ENCODE data around the gene AFAP1. TPM values are rescaled to one million over a fixed set of nuclear protein-coding genes. Genes with fewer than 3 reads are reported as not detected.

AFAP1 gene
- total RNA-seq, 1 donor from 2014 or later = 6.7 TPM

DNA sequence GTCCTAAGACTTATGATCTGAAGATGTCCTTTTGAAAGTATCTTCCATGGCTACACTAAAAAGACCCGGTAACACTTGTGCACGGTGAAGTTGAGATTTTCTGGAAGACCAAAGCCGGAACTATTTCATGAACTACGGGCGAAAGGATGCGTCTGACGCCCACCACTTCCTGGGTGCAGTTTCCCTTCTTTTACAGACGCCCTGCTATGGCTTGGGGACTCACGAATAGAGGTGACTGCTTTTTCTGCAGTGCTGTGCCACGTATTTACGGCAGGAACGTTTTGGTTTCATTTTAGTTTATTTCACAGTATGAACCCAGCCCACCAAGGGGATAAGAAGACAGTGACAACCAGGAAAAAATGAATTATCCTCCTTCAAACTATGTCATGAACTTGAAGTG lies 180.4 kb downstream of the AFAP1 start:
- H3K27me3 Mint-ChIP-seq (ENCODE audit: insufficient read depth, low read depth) = peaks cover 18% of the 10 kb centered on the region
- Histone ChIP-seq H3K27ac (no peak overlapping the region), H3K36me3 (no peaks in the 10 kb centered on the region), H2AFZ (replicated peaks) (no peak overlapping the region), H3K9me3 (ENCODE audit: low read depth) (no peaks in the 10 kb centered on the region), H3F3A (ENCODE audit: low read depth) (peaks cover 12% of the 10 kb centered on the region), H4K20me1 (ENCODE audit: low read depth) (peaks cover 20% of the 10 kb centered on the region), H3K27me3 (no peaks in the 10 kb centered on the region), H3K9ac (no peak overlapping the region), H3K4me1 (peaks cover 16% of the 10 kb centered on the region), H3K4me2 (no peak overlapping the region), H3K79me2 (ENCODE audit: low read depth) (no peaks in the 10 kb centered on the region), H3K4me3 (no peak overlapping the region)
- no peak overlapping the region for H3K4me3 Mint-ChIP-seq
- peaks cover 4% of the 10 kb centered on the region for H3K9me3 Mint-ChIP-seq
- no peak overlapping the region for H3K27ac Mint-ChIP-seq
- peaks cover 40% of the 10 kb centered on the region for H3K4me1 Mint-ChIP-seq
- TF ChIP-seq, protein P1, sequence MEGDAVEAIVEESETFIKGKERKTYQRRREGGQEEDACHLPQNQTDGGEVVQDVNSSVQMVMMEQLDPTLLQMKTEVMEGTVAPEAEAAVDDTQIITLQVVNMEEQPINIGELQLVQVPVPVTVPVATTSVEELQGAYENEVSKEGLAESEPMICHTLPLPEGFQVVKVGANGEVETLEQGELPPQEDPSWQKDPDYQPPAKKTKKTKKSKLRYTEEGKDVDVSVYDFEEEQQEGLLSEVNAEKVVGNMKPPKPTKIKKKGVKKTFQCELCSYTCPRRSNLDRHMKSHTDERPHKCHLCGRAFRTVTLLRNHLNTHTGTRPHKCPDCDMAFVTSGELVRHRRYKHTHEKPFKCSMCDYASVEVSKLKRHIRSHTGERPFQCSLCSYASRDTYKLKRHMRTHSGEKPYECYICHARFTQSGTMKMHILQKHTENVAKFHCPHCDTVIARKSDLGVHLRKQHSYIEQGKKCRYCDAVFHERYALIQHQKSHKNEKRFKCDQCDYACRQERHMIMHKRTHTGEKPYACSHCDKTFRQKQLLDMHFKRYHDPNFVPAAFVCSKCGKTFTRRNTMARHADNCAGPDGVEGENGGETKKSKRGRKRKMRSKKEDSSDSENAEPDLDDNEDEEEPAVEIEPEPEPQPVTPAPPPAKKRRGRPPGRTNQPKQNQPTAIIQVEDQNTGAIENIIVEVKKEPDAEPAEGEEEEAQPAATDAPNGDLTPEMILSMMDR (IDR thresholded peaks at IDR 0.05) = no peak
- TF ChIP-seq EZH2phosphoT487 (IDR thresholded peaks at IDR 0.05) (no peak), EZH2 (IDR thresholded peaks at IDR 0.05) (no peak)
- no peaks in the 10 kb centered on the region for H3K36me3 Mint-ChIP-seq
- no peak for DNase-seq (ENCODE audit: low spot score)

DNA sequence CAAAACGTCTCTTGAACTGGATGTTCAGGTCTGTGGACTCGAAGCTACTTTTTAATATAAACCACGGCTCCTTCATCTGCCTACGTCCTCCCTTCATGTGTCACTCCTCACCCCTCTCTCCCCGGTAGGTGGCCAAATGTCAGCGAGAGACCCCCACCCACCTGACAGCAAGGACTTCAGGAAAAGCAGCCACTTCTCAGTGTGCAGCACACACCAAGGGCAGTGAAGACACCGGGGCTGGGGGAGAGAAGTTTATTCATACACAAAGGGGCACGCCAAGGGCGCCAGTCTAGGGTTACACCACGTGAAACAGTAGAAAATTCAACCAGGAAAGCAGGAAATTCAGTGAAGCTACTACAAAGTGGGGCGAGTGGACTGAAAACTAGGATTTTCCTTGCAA lies 181.2 kb downstream of the AFAP1 start:
- TF ChIP-seq, protein P1 (IDR thresholded peaks at IDR 0.05) = no peak
- TF ChIP-seq EZH2 (IDR thresholded peaks at IDR 0.05) = no peak
- TF ChIP-seq EZH2phosphoT487 (IDR thresholded peaks at IDR 0.05) = no peak
- Histone ChIP-seq H3K9ac (no peak overlapping the region), H3K27ac (no peak overlapping the region), H3K36me3 (no peaks in the 10 kb centered on the region), H2AFZ (replicated peaks) (no peak overlapping the region), H3K4me3 (no peak overlapping the region), H4K20me1 (ENCODE audit: low read depth) (peaks cover 16% of the 10 kb centered on the region), H3F3A (ENCODE audit: low read depth) (peaks cover 12% of the 10 kb centered on the region), H3K4me1 (peaks cover 16% of the 10 kb centered on the region), H3K79me2 (ENCODE audit: low read depth) (no peaks in the 10 kb centered on the region), H3K4me2 (peak overlapping the region; percentile 4), H3K27me3 (no peaks in the 10 kb centered on the region), H3K9me3 (ENCODE audit: low read depth) (no peaks in the 10 kb centered on the region)
- Mint-ChIP-seq H3K9me3 (peaks cover 4% of the 10 kb centered on the region), H3K27me3 (ENCODE audit: insufficient read depth, low read depth) (peaks cover 22% of the 10 kb centered on the region), H3K4me1 (peaks cover 41% of the 10 kb centered on the region), H3K36me3 (no peaks in the 10 kb centered on the region), H3K27ac (peak overlapping the region; percentile 74), H3K4me3 (no peak overlapping the region)
- DNase-seq (ENCODE audit: low spot score) = no peak

DNA sequence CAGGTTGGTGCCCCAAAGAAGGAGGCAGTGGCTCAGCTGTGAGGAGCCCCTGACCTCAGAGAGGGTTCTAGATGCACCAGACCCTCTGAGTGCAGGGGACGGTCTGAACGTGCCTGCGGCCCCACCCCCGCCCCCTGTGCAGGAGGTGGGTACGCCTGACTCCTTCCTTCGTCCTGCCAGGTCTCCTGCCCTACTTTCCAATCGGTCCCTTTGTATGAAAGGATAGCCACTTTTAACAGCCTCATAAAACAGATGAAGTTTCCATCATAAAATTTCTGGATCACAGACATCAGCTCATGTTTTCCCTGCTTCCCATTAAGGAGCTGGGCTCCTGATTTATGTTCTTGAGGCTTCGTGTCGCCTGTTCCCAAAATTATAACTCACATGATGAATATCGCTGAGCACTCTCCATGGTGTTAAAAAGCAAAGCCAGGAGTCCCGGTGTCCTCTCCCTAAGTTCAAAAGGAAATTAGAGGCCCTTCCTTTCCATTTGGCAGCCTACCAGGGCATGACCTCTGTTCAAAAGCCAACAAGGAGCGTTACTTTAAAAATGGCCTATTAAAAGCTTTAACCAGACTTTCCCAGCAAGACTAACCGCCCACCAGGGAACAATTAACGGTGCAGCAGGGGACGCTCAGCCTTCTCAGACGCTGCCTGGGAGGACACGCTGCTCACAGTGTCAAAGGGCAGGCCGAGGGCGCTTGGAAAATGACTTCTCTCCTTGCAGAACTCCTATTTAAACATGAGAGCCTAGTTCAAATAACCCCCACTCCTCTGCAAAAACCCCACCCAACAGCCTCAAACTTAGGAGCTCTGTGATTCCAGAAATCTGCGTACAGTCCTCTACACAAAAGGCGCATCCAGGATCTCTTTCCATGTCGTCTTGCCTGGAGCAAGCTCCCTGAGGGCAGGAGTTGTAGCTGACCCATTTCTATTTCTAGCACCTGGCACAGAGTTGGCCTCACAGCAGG lies 181.9 kb downstream of the AFAP1 start:
- Histone ChIP-seq H3K79me2 (ENCODE audit: low read depth) (no peaks in the 10 kb centered on the region), H2AFZ (replicated peaks) (no peak overlapping the region), H3K9ac (no peak overlapping the region), H3K27ac (no peak overlapping the region), H3F3A (ENCODE audit: low read depth) (peaks cover 12% of the 10 kb centered on the region), H3K4me1 (peaks cover 16% of the 10 kb centered on the region), H4K20me1 (ENCODE audit: low read depth) (peaks cover 16% of the 10 kb centered on the region), H3K27me3 (no peaks in the 10 kb centered on the region), H3K36me3 (no peaks in the 10 kb centered on the region), H3K4me3 (no peak overlapping the region), H3K9me3 (ENCODE audit: low read depth) (no peaks in the 10 kb centered on the region), H3K4me2 (peak overlapping the region; percentile 4)
- Mint-ChIP-seq H3K4me3 (peak overlapping the region; percentile 62), H3K36me3 (no peaks in the 10 kb centered on the region), H3K27me3 (ENCODE audit: insufficient read depth, low read depth) (peaks cover 26% of the 10 kb centered on the region), H3K27ac (peak overlapping the region; percentile 90), H3K9me3 (peaks cover 4% of the 10 kb centered on the region), H3K4me1 (peaks cover 38% of the 10 kb centered on the region)
- TF ChIP-seq EZH2 (IDR thresholded peaks at IDR 0.05) = no peak
- no peak for TF ChIP-seq EZH2phosphoT487 (IDR thresholded peaks at IDR 0.05)
- TF ChIP-seq, protein P1 (IDR thresholded peaks at IDR 0.05) = no peak
- DNase-seq (ENCODE audit: low spot score) = peak; percentile 66

Measured in neural progenitor cell (in vitro differentiated cells).